OCI-LY1 (cell line): ENCODE measurements around the gene SMCO3.

ENCODE experiments used
- CTCF ChIP-seq: fragments of 200-600 bp; sonication (generic), shearing (Covaris generic); IDR thresholded peaks from 2 replicates; pipeline ENCODE4 v1.5.1; 2017; ENCODE audit warnings: mild to moderate bottlenecking, antibody characterized with exemption, low read length, moderate library complexity, mixed read lengths
- EZH2 ChIP-seq: fragments of 200-600 bp; sonication (generic), shearing (Covaris generic); IDR thresholded peaks from 2 replicates; pipeline ENCODE4 v1.8.0; 2017; ENCODE audit warnings: borderline replicate concordance, mixed run types, mild to moderate bottlenecking, antibody characterized with exemption, low read length, moderate library complexity, mixed read lengths

GRCh38 chr12:14803830-14804160 is 10.2 kb downstream of the SMCO3 start:
- TF ChIP-seq CTCF = no peak
- TF ChIP-seq EZH2 = no peak
